CD14-positive monocyte (primary cell): Measurements from ENCODE around the gene TEX13C. TPM values are rescaled to one million over a fixed set of nuclear protein-coding genes. Genes with fewer than 3 reads are reported as not detected.

Experiments
- DNase-seq, 3 donors: peaks; one replicate each; pipeline ENCODE4 v3.0.0-alpha.2; 2011 to 2022
- H2AFZ ChIP-seq: 2 replicates; pipeline ENCODE4 v1.6.0; 2012; ENCODE audit warnings: mild to moderate bottlenecking, low read depth, low read length, inconsistent platforms; ENCODE audit not compliant: insufficient read depth, poor library complexity, severe bottlenecking
- H3K27ac ChIP-seq, 2 donors: 1 replicate in 1 of 2; 2 replicates in 1 of 2; pipeline ENCODE4 v1.5.1; 2012 to 2013; ENCODE audit warnings: low read length in 2 of 2, control low read depth in 1 of 2, inconsistent platforms in 1 of 2, low read depth in 1 of 2, mild to moderate bottlenecking in 1 of 2
- H3K27me3 ChIP-seq, 2 donors: one replicate each; pipeline versions ENCODE4 v1.6.0 to v1.6.1; 2011 to 2013; ENCODE audit warnings: low read length in 2 of 2; ENCODE audit not compliant: control insufficient read depth in 2 of 2, insufficient read depth in 2 of 2
- H3K36me3 ChIP-seq, 2 donors: replicated peaks in 1 of 2; 1 replicate in 1 of 2; 2 replicates in 1 of 2; pipeline versions ENCODE4 v1.5.1 to v1.6.1; 2012 to 2013; ENCODE audit warnings: low read length in 2 of 2, control low read depth in 1 of 2, inconsistent platforms in 1 of 2, mild to moderate bottlenecking in 1 of 2; ENCODE audit not compliant: insufficient read depth in 2 of 2, control insufficient read depth in 1 of 2
- H3K4me1 ChIP-seq, 2 donors: 1 replicate in 1 of 2; 2 replicates in 1 of 2; pipeline versions ENCODE4 v1.5.1 to v1.6.1; 2012 to 2013; ENCODE audit warnings: low read length in 2 of 2, control low read depth in 1 of 2, inconsistent platforms in 1 of 2, mild to moderate bottlenecking in 1 of 2, moderate library complexity in 1 of 2; ENCODE audit not compliant: insufficient read depth in 2 of 2, control insufficient read depth in 1 of 2
- H3K4me2 ChIP-seq: replicated peaks from 2 replicates; pipeline ENCODE3; 2012; ENCODE audit warnings: low read length, moderate library complexity, mild to moderate bottlenecking; ENCODE audit not compliant: poor library complexity, severe bottlenecking; ENCODE audit errors: extremely low read depth
- H3K4me3 ChIP-seq, 3 experiments: fragments of 200-600 bp in 1 of 3; sonication (generic) in 1 of 3; replicated peaks in 1 of 3; 1 replicate in 2 of 3; 2 replicates in 1 of 3; pipeline ENCODE4 v1.5.1; 2011 to 2013; ENCODE audit warnings: low read length in 3 of 3, mild to moderate bottlenecking in 3 of 3, control low read depth in 2 of 3, low read depth in 2 of 3, inconsistent platforms in 1 of 3, moderate library complexity in 1 of 3
- H3K79me2 ChIP-seq: 2 replicates; pipeline ENCODE4 v1.6.0; 2012; ENCODE audit warnings: mild to moderate bottlenecking, control low read depth, inconsistent platforms, low read length, moderate library complexity; ENCODE audit not compliant: insufficient read depth
- H3K9ac ChIP-seq: 2 replicates; pipeline ENCODE4 v1.6.0; 2017; ENCODE audit warnings: low read length, mild to moderate bottlenecking; ENCODE audit not compliant: insufficient read depth, poor library complexity, severe bottlenecking
- H3K9me3 ChIP-seq, 2 donors: replicated peaks in 1 of 2; 1 replicate in 1 of 2; 2 replicates in 1 of 2; pipeline versions ENCODE4 v1.5.1 to v1.6.1; 2012 to 2013; ENCODE audit warnings: low read length in 2 of 2, control low read depth in 1 of 2; ENCODE audit not compliant: control insufficient read depth in 1 of 2, insufficient read depth in 1 of 2
- H4K20me1 ChIP-seq: 2 replicates; pipeline ENCODE4 v1.6.0; 2012; ENCODE audit warnings: mild to moderate bottlenecking, low read length, control low read depth, moderate library complexity; ENCODE audit not compliant: insufficient read depth
- H3K27ac Mint-ChIP-seq, 7 donors: one replicate each; pipeline ENCODE4 v1.8.0; 2020; ENCODE audit warnings: mild to moderate bottlenecking in 7 of 7, mixed read lengths in 7 of 7, moderate library complexity in 6 of 7, inconsistent platforms in 2 of 7
- H3K27me3 Mint-ChIP-seq, 3 donors: one replicate each; pipeline ENCODE4 v1.8.0; 2021 to 2022; ENCODE audit warnings: low read depth in 3 of 3, mild to moderate bottlenecking in 3 of 3, mixed read lengths in 3 of 3, moderate library complexity in 3 of 3, inconsistent platforms in 1 of 3
- H3K36me3 Mint-ChIP-seq, 2 donors: one replicate each; pipeline ENCODE4 v1.8.0; 2020; ENCODE audit warnings: mixed read lengths in 2 of 2, inconsistent platforms in 1 of 2, mild to moderate bottlenecking in 1 of 2
- H3K4me1 Mint-ChIP-seq: one replicate; pipeline ENCODE4 v1.8.0; 2020; ENCODE audit warnings: mild to moderate bottlenecking, mixed read lengths
- H3K4me3 Mint-ChIP-seq, 2 donors: one replicate each; pipeline ENCODE4 v1.8.0; 2020; ENCODE audit warnings: mild to moderate bottlenecking in 2 of 2, mixed read lengths in 2 of 2, moderate library complexity in 1 of 2
- H3K9me3 Mint-ChIP-seq, 7 donors: one replicate each; pipeline ENCODE4 v1.8.0; 2020 to 2022; ENCODE audit warnings: mixed read lengths in 7 of 7, mild to moderate bottlenecking in 6 of 7, moderate library complexity in 6 of 7, inconsistent platforms in 2 of 7
- WGBS: methylation state at CpG from one replicate; pipeline ENCODE4 v1.1.5; 2013; ENCODE audit warnings: missing lambda C conversion rate; ENCODE audit not compliant: insufficient coverage; 5-methylcytosine and 5-hydroxymethylcytosine counted together
- intact Hi-C, 2 donors: fragments of 100-400 bp; cut with micrococcal nuclease; formaldehyde crosslinking; loops; one replicate each; pipeline versions ENCODE4 v1.15.0 to v1.15.1; 2023
- polyA plus RNA-seq, 3 donors: library from polyadenylated mRNA; depleted of rRNA in 1 of 3; unstranded in 2 of 3; stranded (reverse) in 1 of 3; fragments of 300-500 nt in 2 of 3; fragments of >200 nt in 1 of 3; fragmentation: Illumina TruSeq in 2 of 3; gene quantifications; 1 replicate in 2 of 3; 2 replicates in 1 of 3; pipeline ENCODE4 v1.2.3, GENCODE V29; 2012 to 2021
- TF ChIP-seq, protein P1 (sequence below): fragments of 200-600 bp; IDR thresholded peaks from one replicate; pipeline ENCODE4 v1.8.0; 2022; ENCODE audit warnings: antibody characterized with exemption, mild to moderate bottlenecking

TEX13C gene
- polyA plus RNA-seq, 3 donors, result not detected

DNA sequence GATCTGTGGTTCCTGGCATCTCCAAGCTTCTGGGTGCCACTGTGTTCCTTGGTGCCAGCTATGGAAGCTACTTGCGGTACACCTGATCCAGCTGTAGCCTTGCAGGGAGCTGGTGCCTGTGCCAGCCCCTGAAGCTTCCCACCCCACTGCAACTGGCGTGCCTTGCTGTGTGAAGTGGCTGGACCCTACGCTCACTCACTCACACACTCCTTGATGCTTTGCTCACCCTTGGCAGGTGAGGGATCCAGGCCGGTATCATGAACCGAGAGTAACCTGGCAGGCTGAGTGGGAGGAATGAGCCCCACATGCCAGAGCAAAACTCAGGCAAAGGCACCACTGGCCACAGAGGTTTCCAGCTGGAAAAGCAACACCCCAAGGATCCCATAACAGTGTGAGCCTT, 31.3 kb upstream of the TEX13C start:
- peaks cover 7 to 9% of the 10 kb centered on the region in 2 donors for H3K4me1 ChIP-seq
- H4K20me1 ChIP-seq, result no peaks in the 10 kb centered on the region
- no peak overlapping the region for H3K4me2 ChIP-seq
- H3K27ac ChIP-seq, result no peak overlapping the region
- H3K9me3 ChIP-seq, result no peaks in the 10 kb centered on the region
- H3K9ac ChIP-seq, result no peak overlapping the region
- peaks cover 1% of the 10 kb centered on the region for H3K4me1 Mint-ChIP-seq
- no peaks in the 10 kb centered on the region for H3K27me3 ChIP-seq
- WGBS, result 100% methylated on average over 1 of the region's 5 CpGs
- intact Hi-C loops, result no loop called here
- TF ChIP-seq, protein P1, sequence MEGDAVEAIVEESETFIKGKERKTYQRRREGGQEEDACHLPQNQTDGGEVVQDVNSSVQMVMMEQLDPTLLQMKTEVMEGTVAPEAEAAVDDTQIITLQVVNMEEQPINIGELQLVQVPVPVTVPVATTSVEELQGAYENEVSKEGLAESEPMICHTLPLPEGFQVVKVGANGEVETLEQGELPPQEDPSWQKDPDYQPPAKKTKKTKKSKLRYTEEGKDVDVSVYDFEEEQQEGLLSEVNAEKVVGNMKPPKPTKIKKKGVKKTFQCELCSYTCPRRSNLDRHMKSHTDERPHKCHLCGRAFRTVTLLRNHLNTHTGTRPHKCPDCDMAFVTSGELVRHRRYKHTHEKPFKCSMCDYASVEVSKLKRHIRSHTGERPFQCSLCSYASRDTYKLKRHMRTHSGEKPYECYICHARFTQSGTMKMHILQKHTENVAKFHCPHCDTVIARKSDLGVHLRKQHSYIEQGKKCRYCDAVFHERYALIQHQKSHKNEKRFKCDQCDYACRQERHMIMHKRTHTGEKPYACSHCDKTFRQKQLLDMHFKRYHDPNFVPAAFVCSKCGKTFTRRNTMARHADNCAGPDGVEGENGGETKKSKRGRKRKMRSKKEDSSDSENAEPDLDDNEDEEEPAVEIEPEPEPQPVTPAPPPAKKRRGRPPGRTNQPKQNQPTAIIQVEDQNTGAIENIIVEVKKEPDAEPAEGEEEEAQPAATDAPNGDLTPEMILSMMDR, result no peak
- no peaks in the 10 kb centered on the region for H3K36me3 ChIP-seq
- no peaks in the 10 kb centered on the region for H3K79me2 ChIP-seq
- peaks cover 0 to 3% (median 2%) of the 10 kb centered on the region in 3 donors for H3K27me3 Mint-ChIP-seq
- H3K27ac Mint-ChIP-seq, result no peak overlapping the region
- no peak overlapping the region for H3K4me3 Mint-ChIP-seq
- no peak overlapping the region for H2AFZ ChIP-seq
- peaks cover 0 to 9% (median 0%) of the 10 kb centered on the region in 7 donors for H3K9me3 Mint-ChIP-seq
- H3K36me3 Mint-ChIP-seq, result no peaks in the 10 kb centered on the region
- no peak overlapping the region for H3K4me3 ChIP-seq
- DNase-seq, result no peak

DNA sequence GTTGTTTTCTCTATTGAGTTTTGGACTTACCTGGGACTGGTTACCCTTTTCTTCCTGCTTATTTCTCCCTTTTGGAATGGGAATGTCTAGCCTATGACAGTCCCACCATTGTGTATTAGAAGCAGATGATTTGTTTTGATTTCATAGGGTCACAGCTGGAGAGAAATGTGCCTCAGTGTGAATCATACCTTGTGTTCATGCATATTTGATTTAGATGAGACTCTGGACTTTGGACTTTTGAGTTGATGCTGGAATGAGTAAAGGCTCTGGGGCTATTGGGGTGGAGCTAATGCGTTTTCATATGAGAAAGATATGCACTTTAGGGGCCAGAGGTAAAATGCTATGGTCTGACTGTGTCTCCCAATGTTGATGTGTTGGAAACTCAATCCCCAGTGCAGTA, 30.5 kb upstream of the TEX13C start:
- DNase-seq, result no peak
- Histone ChIP-seq H3K27me3 (no peaks in the 10 kb centered on the region), H3K4me3 (no peak overlapping the region), H2AFZ (no peak overlapping the region), H3K27ac (no peak overlapping the region), H4K20me1 (no peaks in the 10 kb centered on the region), H3K4me1 (peaks cover 12 to 18% of the 10 kb centered on the region in 2 donors), H3K79me2 (no peaks in the 10 kb centered on the region), H3K9ac (no peak overlapping the region), H3K9me3 (no peaks in the 10 kb centered on the region), H3K36me3 (no peaks in the 10 kb centered on the region), H3K4me2 (no peak overlapping the region)
- H3K27ac Mint-ChIP-seq, result no peak overlapping the region
- H3K4me1 Mint-ChIP-seq, result peaks cover 10% of the 10 kb centered on the region
- 78% methylated on average over 1 of the region's 1 CpG for WGBS
- peaks cover 0 to 3% (median 2%) of the 10 kb centered on the region in 3 donors for H3K27me3 Mint-ChIP-seq
- TF ChIP-seq, protein P1, result no peak
- intact Hi-C loops, result no loop called here
- H3K4me3 Mint-ChIP-seq, result no peak overlapping the region
- no peaks in the 10 kb centered on the region for H3K36me3 Mint-ChIP-seq
- H3K9me3 Mint-ChIP-seq, result peaks cover 0 to 8% (median 0%) of the 10 kb centered on the region in 7 donors
